ENCODE results near the gene SMAD3. TPM values are rescaled to one million over a fixed set of nuclear protein-coding genes. Genes with fewer than 3 reads are reported as not detected.

The SMAD3 gene
- total and polyA plus RNA-seq, 2 of the 8 experiments (the other 6 are each of a cell fraction or from before 2014, with no cell fraction given), result 10.1 to 12.4 TPM

DNA sequence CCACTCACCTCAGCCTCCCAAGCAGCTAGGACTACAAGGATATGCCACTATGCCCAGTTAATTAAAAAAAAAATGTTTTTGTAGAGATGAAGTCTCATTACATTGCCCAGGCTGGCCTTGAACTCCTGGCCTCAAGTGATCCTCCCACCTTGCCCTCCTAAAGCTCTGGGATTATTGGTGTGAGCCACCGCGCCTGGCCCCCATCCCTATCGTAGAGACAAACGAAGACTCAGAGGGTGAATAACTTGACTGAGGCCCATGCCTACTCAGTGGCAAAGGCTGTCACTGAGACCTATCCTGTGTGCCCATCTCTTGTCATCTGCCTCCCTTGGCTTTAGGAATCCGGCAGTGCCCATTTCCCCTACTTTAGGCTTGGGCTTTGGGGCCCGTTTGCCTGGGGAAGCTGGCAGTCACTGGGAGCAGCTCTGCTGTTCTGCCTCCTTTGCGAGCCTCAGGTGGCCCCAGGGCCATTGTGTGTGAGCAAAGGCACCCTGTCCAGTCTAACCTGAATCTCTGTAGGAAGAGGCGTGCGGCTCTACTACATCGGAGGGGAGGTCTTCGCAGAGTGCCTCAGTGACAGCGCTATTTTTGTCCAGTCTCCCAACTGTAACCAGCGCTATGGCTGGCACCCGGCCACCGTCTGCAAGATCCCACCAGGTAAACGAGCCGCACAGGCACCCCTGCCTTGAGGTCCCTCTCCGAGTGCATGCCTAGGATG, 119.0 kb downstream of the SMAD3 start (continued):
- no peak for TF ChIP-seq ATF3 (IDR thresholded peaks at IDR 0.05; ENCODE audit: insufficient read depth, low read depth, low read length)
- no peak for TF ChIP-seq HDAC6 (IDR thresholded peaks at IDR 0.05; ENCODE audit: low read depth, low read length)
- TF ChIP-seq SRF (IDR thresholded peaks at IDR 0.05; ENCODE audit: low read depth, low read length), result no peak
- TF ChIP-seq, protein P1, sequence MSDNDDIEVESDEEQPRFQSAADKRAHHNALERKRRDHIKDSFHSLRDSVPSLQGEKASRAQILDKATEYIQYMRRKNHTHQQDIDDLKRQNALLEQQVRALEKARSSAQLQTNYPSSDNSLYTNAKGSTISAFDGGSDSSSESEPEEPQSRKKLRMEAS (IDR thresholded peaks at IDR 0.05), result no peak
- no peak for TF ChIP-seq MAFK (IDR thresholded peaks at IDR 0.05; ENCODE audit: low read depth, low read length)
- TF ChIP-seq CEBPB (IDR thresholded peaks at IDR 0.05; ENCODE audit: low read depth, low read length), result no peak

Measured in H1 (cell line).